Measurements from ENCODE around the gene KCNG1. TPM values are rescaled to one million over a fixed set of nuclear protein-coding genes. Genes with fewer than 3 reads are reported as not detected.

Gene KCNG1
- total and polyA plus RNA-seq, 9 donors, result 0.15 to 4.9 (median 1.1) TPM

DNA sequence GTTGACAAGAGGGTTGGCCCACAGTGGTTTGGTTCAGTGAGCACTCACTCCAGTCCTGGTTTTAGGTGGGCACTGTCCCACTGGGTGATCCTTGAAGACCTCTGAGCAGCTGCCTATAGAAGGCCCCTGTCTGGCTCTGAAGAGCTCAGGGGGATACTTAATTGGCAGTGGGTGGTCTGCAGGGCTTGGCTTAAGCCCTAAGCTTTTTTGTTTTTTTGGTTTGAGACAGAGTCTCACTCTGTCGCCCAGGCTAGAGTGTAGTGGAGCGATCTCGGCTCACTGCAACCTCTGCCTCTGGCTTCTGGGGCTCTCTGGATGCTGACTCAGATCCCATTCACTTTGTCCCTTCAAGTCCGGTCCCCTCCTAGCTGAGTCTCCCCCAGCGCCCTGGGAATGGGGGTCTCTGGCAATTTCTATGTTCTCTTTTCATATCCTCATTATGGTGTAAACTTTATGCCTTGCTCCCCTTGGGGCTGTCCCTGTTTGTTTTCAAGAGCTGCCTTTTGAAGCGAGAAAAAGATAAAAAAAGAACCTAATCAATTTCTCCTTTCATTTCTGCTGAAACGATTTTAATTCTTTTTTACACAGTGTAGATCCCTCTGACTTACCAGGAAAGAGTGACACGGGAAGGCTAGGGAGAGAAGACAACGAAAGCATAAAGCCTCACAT, 12.2 kb upstream of the KCNG1 start:
- no peak for DNase-seq
- Histone ChIP-seq H3K4me1 (ENCODE audit: insufficient read depth) (no peaks in the 10 kb centered on the region), H3K4me3 (no peak overlapping the region), H3K27ac (no peak overlapping the region), H3K9me3 (no peaks in the 10 kb centered on the region), H3K36me3 (no peaks in the 10 kb centered on the region), H3K27me3 (no peaks in the 10 kb centered on the region)
- 65 to 70% (median 68%) methylated on average over 9 of the region's 9 CpGs for WGBS, 3 donors
- intact Hi-C loops (cut with DNase I), result no loop called here
- TF ChIP-seq EP300 (IDR thresholded peaks at IDR 0.05) (no peak), POLR2A (IDR thresholded peaks at IDR 0.05) (no peak)
- TF ChIP-seq, protein P1, sequence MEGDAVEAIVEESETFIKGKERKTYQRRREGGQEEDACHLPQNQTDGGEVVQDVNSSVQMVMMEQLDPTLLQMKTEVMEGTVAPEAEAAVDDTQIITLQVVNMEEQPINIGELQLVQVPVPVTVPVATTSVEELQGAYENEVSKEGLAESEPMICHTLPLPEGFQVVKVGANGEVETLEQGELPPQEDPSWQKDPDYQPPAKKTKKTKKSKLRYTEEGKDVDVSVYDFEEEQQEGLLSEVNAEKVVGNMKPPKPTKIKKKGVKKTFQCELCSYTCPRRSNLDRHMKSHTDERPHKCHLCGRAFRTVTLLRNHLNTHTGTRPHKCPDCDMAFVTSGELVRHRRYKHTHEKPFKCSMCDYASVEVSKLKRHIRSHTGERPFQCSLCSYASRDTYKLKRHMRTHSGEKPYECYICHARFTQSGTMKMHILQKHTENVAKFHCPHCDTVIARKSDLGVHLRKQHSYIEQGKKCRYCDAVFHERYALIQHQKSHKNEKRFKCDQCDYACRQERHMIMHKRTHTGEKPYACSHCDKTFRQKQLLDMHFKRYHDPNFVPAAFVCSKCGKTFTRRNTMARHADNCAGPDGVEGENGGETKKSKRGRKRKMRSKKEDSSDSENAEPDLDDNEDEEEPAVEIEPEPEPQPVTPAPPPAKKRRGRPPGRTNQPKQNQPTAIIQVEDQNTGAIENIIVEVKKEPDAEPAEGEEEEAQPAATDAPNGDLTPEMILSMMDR (IDR thresholded peaks at IDR 0.05), result no peak

DNA sequence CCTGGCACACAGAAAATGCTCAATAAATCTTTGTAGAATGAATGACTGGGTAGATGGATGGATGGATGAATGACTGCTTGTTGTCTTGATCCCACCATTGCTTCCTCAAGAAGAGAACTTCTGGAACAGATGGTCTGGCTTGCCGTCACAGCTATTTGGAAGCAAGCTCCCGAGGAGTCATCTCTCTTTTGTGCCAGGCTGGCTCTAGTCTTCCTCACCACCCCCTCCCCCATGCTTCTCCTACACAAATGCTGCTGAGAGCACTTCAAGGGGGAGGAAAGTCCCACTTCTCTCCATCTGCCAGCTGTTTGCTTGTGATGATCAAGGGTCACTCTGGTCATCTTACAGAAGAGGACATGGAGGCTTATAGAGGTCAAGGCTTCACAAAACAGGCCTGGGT, 11.6 kb upstream of the KCNG1 start:
- WGBS, 3 donors, result 44 to 80% (median 57%) methylated on average over 2 of the region's 2 CpGs
- H3K27me3 ChIP-seq, result no peaks in the 10 kb centered on the region
- no peak overlapping the region for H3K4me3 ChIP-seq
- intact Hi-C loops (cut with DNase I), result no loop called here
- DNase-seq, result no peak
- no peak overlapping the region for H3K27ac ChIP-seq
- TF ChIP-seq, protein P1 (IDR thresholded peaks at IDR 0.05), result no peak
- TF ChIP-seq POLR2A (IDR thresholded peaks at IDR 0.05) (no peak), EP300 (IDR thresholded peaks at IDR 0.05) (no peak)
- no peaks in the 10 kb centered on the region for H3K4me1 ChIP-seq (ENCODE audit: insufficient read depth)
- H3K36me3 ChIP-seq, result no peaks in the 10 kb centered on the region
- H3K9me3 ChIP-seq, result no peaks in the 10 kb centered on the region

DNA sequence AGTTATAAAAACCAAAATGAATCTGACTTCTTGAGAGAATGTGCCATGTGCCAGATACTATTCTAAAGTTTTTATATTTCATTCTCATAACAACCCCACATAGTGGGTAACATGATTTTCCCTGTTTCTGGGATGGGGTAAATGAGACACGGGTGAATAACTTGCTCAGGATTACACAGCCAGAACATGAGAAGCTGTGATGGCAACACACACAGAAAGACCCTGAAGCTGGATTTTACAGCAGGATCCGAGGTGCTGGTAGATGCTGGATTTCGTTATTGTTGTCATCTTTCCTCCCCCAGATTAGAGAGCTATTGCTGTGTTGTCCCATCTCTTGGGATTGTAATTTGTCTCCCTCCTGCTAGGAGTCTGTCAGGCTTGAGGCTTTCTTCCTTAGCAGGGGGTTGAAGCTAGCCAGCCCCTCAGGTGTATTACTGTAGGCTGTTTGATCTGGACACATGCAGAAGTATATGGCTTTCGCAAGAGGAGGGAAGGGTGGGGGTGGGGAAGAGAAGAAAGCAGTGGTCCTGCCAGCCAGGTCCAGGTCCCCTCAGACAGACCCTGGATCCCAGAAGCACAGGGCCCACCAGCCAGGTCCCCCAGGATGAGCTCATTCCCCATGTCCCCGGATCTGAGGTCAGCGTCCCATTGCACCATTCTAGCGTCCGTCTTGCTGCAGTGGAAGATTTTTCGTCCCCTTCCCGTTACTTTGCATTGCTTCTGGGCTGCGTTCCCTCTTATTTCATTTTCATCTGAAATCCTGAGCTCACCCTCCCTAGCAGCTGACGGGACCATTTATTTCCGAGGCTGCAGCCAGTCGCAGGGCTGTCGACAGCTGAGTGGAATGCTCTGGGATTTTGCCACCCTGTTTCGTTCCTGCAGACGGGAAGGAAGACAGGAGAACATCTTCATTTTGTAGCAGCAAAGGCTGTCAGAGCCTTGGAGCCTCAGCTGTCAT, 7.3 kb upstream of the KCNG1 start:
- WGBS, 3 donors, result 24 to 30% (median 25%) methylated on average over 17 of the region's 17 CpGs
- Histone ChIP-seq H3K27me3 (no peaks in the 10 kb centered on the region), H3K27ac (no peak overlapping the region), H3K4me3 (no peak overlapping the region), H3K36me3 (no peaks in the 10 kb centered on the region), H3K9me3 (no peaks in the 10 kb centered on the region), H3K4me1 (ENCODE audit: insufficient read depth) (no peaks in the 10 kb centered on the region)
- TF ChIP-seq, protein P1 (IDR thresholded peaks at IDR 0.05), result no peak
- intact Hi-C loops (cut with DNase I), result no loop called here
- no peak for DNase-seq

DNA sequence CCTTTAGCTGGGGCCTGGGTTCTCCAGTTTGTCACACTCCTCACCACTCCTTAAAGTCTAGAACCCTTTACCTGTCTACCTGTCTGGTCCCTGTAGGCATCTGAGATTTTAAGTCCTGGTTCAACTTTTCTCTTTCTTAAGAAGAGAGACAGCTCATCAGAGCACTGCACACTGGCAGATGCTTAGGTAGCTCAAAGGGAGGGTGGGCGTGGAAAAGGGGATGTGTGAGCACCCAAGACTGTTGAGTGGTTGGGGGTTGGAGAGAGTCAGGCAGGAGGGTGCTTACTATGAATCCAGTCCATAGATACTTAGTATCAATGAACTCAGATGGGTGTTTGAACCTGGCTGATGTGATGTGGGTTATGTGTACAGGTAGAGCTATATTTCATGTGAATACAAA, 6.6 kb upstream of the KCNG1 start:
- Histone ChIP-seq H3K27me3 (no peaks in the 10 kb centered on the region), H3K27ac (no peak overlapping the region), H3K4me3 (no peak overlapping the region), H3K9me3 (no peaks in the 10 kb centered on the region), H3K4me1 (ENCODE audit: insufficient read depth) (no peaks in the 10 kb centered on the region), H3K36me3 (no peaks in the 10 kb centered on the region)
- intact Hi-C loops (cut with DNase I), result no loop called here
- WGBS, 3 donors, result 76 to 93% (median 83%) methylated on average over 1 of the region's 1 CpG
- DNase-seq, result no peak
- TF ChIP-seq, protein P1 (IDR thresholded peaks at IDR 0.05), result no peak
- TF ChIP-seq POLR2A (IDR thresholded peaks at IDR 0.05) (no peak), EP300 (IDR thresholded peaks at IDR 0.05) (no peak)
